ENCODE data around the gene GRIK2. TPM values are rescaled to one million over a fixed set of nuclear protein-coding genes. Genes with fewer than 3 reads are reported as not detected.
A peak's percentile ranks its signal among the peaks of the same experiment; 100 is the strongest.

The GRIK2 gene
- total RNA-seq, 2 donors from 2014 or later: 1.2 to 1.9 TPM

DNA sequence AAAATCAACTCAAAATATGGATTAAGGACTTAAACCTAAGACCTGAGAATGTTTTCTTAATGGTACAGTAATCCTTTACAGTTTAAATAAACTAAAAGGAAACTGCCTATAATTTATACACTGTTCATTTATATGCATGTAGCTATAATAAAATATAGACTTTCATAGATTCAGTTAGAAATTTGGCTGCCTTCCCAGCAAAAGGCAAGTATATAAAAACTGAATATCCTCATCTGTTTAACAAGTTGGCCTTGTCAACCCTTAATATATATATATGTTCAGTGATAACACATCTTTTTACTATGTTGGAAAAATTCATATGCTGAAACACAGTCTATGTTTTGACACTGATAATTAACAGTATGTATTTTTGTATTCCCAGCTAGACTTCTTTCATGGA lies 123.1 kb downstream of the GRIK2 start:
- ATAC-seq: peak; percentile 60
- intact Hi-C loops (cut with DNase I, micrococcal nuclease): no loop called here
- no peak for DNase-seq

DNA sequence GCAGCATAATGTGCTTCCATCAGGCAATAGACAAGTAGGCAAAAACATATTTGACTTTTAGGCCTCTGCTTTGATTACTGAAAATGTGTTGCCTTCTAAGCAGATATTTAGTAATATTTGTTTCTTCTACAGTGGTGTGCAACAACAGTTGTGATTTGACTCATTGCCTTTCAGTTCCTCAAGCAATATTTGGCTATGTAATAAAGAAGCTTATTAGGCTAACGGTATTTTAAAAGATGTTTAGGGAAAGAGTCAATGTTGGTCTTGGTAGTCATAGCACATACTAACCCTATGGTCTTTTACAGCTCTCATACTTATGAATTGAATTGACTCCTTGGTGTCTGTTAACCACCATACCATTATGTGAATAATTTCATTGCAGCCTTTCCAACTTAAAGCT lies 124.1 kb downstream of the GRIK2 start:
- no peak for DNase-seq
- no peak for ATAC-seq

DNA sequence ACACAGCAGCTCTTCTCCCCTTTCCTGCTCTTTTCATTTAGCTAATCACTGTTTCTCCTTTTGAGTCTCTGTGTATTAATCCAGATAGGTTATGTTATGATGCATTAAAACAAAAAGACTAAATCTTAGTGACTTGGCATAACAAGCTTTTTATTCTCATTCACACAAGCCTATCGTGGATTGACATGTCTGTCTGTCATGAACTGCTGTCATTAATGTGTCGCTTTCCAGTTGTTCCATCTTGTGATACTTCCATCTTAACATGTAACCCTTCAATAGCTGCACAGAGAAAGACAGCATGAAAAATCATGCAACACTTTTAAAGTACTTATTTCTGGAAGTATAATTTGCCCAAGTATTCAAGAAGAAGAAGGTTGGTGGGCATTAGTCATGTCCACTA lies 128.7 kb downstream of the GRIK2 start:
- ATAC-seq (no peak), DNase-seq (no peak)
- intact Hi-C loops (cut with DNase I, micrococcal nuclease): no loop called here

More for the DNA sequence above, 124.1 kb downstream of the GRIK2 start:
- intact Hi-C loops (cut with DNase I, micrococcal nuclease): no loop called here

DNA sequence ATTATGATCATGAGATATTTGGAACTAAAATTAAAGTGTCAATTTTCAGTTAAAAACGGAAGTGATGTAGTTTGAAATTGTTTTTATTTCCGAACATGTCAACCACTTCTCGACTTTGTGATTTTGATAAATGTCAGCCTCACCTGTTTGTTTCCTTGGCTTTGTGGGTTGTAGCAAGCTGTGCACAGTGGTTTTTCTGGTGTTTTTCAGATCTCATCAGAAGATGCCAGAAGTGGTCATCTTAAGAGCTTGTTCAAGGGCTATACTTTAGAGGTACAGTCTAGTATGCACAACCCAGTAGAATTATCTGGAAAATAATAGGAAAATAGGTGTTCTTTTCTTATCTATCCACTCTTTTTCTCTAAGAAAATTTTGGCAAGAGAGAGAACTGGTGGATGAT lies 134.0 kb downstream of the GRIK2 start:
- DNase-seq: no peak
- intact Hi-C loops (cut with DNase I, micrococcal nuclease): no loop called here
- no peak for ATAC-seq

DNA sequence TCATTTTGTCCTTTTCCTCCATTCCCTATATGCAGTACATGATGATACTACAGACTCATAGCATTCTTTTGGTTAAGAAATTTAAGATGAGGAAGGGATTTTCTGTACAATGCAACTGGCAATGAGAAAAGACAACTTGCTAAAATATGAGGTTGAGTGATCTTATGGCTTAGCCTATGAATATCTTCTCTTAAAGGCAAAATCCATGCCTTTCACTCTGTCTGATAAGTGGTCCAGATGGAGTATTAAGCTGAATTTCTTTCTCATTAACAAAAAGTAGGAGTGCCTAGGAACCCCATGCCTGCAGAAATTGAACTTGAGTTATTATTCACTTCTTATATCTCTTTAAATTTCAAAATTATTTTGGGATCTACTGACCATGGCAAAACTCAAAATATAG lies 135.3 kb downstream of the GRIK2 start:
- DNase-seq: no peak
- ATAC-seq: no peak
- intact Hi-C loops (cut with DNase I, micrococcal nuclease): no loop called here

DNA sequence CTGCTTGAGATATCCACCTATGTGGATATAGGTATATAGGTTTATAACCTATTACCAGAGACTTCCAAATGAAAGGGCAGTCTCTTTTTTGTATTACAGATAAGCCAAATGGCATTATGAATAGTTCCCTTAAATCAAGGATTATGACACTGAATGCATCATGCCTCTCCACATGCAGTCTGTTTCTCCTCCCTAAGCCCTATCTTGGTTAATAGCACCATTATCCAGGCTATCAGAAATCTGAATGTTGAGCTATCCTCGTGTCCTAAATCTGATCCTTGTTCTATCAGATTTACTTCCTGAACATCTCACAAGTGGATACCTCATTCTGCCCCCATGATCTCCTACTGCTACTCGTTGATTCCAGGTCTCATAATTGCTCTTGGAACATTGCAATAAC lies 138.0 kb downstream of the GRIK2 start:
- ATAC-seq: no peak
- intact Hi-C loops (cut with DNase I, micrococcal nuclease): no loop called here
- no peak for DNase-seq

DNA sequence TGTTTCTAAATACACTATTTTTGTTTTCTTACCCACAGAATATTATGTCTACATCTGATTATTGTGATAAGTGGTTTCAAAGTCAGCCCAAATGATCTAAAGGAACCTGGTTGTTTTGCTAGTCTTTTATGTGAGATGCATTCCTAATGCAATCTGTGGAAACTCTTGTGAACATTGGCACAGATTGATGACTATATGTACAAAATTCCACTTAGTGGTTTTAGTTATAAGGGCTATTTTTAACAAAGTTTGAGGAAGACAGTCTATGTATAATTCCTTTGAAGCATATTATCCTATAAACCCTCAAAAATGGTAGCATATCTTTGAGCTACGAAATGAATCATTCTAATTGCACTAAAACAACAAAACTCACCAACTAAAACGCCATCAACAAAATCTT lies 140.9 kb downstream of the GRIK2 start:
- intact Hi-C loops (cut with DNase I, micrococcal nuclease): no loop called here
- ATAC-seq (no peak), DNase-seq (no peak)

DNA sequence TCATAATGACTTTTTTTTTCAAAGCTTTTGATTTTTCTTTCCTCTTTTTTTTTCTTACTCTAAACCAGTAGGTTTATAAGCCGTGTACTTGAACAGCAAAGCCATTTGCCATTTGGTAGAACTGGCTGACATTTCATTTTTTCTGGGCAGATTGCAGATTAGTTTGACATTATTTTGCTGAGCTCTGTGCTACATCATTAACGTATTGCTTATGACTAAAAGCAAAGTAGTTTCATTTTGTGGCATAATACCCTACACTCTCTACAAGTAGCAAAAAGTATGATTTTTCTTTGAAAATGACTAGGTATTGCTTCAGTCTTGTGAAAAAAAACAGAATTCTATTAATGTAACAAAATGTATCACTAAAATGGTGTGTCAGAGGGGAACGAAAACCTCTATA lies 141.3 kb downstream of the GRIK2 start:
- no peak for ATAC-seq
- intact Hi-C loops (cut with DNase I, micrococcal nuclease): no loop called here
- no peak for DNase-seq

DNA sequence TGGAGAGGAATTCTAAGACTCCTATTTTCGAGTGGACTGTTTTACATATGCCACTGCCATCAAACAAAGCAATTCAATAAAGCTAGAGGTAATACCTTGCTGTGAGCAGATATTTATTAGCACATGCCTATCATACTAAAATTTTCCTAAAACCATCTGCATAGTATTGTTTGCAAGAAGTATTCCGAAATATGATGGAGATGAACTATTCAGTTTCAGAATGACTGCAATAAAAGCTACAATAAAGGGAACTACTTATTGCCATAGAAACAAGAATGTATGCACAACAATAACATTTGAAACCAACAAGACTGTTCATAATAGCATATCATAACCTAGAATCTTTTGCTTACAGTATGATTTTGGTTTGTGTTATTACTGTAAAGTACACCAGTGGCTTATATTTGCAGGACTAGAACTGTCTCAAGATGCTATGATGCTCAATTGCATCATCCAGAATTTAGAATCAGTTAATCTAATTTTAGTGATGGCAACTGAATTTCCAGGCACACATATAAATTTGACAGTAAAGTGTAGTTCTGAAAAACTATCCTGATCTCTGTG lies 144.3 kb downstream of the GRIK2 start:
- ATAC-seq: no peak
- intact Hi-C loops (cut with DNase I, micrococcal nuclease): no loop called here

DNA sequence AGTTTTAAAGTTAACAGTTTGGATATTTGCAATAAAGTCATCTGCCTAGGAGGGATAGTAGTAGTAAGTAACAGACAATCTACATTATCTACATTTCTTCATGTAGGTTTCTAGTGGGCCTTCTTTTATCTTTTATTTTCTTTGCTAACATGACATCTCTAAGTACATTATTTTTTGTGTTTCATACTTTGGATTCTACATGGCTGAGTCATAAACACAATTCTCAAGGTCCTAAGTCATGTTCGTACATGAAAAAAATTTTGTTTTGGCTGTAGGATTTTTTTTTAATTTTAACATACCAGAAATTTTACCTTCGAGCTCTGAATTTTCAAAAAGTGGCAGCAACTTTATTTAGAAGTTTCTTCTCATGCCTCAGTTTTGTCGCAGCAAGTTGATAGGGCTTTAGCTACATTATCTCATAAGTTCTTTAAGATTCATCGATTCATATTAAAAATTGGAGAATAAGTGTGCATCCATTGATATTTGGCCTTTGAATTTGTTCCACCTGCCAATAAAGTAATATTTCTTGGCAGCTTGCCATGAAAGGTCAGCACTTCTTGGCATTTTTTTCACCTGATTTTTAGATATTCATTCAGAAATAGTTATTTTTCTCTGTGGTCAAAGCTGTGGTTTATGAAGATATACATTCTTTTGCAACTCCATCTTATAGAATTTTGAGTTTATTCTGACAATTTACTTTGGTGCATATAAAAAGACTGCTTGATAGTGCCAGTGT lies 146.2 kb downstream of the GRIK2 start:
- intact Hi-C loops (cut with DNase I, micrococcal nuclease): loop anchor here in 1 of 2 donors (5.0 kb wide), 1 partner anchor 377 kb away; no protein-coding TSS in a partner anchor
- no peak for DNase-seq
- ATAC-seq: no peak

More for the DNA sequence above, 144.3 kb downstream of the GRIK2 start:
- DNase-seq: no peak

DNA sequence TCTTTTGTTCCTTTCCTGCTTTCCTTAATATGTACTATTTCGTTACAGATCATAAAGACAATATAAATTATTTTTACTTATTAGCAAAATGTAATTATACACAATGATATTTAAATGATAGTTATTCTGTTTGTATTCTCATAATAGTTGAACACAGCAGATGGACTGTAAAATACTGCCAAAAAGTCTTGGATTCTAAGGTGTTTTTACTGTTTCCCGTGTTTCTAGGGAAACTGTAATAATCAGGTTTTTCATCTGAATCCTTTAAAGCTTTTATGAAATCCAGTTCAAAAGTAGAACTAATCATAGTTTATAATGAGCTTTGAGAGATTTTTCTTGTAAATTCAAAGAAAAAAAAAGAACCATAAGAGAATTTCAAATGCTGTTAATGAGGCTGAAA lies 148.4 kb downstream of the GRIK2 start:
- intact Hi-C loops (cut with DNase I, micrococcal nuclease): loop anchor here in 1 of 2 donors (5.0 kb wide), 1 partner anchor 380 kb away; no protein-coding TSS in a partner anchor
- ATAC-seq: no peak
- no peak for DNase-seq

DNA sequence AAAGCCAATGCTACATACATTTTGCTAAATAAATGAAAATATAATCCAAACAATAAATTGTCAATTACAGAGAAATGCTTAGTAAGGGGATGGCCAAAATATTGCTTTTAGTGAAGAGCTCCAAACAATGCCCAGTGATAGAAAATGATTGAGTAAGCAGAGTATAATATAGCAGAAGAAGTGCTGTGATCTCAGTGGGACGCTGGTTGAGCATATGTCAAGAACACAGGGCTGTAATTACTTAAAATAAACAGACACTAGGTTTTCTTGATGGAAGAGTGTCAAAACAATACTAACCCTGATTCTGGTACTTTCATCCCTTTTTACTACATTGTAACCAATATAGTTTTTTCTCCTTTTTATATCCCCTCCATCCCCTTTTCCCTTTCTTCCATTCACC lies 150.3 kb downstream of the GRIK2 start:
- intact Hi-C loops (cut with DNase I, micrococcal nuclease): loop anchor here in 1 of 2 donors (5.0 kb wide), 1 partner anchor 381 kb away; no protein-coding TSS in a partner anchor
- DNase-seq (no peak), ATAC-seq (no peak)

DNA sequence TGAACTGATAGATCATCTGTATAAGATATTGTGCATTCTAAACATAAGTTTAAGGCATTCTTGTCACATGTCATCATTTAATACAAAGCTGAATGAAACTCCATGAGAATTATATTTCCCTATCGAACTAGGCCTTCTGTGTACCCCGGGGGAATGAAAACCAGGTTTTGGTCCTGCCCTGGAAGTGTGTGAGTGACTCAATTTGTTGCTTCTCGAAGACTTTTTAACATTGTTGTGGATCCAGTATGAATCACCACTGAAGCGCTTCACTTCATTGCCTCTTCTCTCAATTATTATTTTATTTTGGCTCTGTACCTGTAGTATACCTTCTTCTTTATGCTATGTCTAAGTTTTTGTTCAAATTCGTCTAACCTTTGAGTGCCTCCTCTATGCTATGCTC lies 150.8 kb downstream of the GRIK2 start:
- intact Hi-C loops (cut with DNase I, micrococcal nuclease): loop anchor here in 1 of 2 donors (5.0 kb wide), 1 partner anchor 382 kb away; no protein-coding TSS in a partner anchor
- no peak for ATAC-seq
- no peak for DNase-seq

DNA sequence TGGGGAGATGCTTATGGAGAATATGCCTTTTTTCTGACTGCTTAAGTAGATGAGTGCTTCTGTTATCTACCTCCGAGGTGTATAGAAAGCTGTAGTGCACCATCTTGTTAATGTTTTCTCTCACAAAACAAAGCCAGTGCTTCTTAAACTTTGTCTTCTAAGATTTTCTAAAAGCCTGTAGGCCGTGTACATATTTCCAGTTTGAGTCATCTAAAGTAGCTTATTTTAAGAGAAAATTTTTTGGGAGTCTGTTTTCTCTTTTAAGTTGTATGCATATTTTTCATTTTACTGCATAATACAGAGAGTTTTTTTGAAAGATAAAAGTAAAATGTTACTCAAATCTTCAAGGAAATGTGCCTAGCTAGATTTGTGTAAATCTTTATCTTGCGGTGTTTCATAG lies 151.7 kb downstream of the GRIK2 start:
- ATAC-seq (no peak), DNase-seq (no peak)
- intact Hi-C loops (cut with DNase I, micrococcal nuclease): no loop called here

DNA sequence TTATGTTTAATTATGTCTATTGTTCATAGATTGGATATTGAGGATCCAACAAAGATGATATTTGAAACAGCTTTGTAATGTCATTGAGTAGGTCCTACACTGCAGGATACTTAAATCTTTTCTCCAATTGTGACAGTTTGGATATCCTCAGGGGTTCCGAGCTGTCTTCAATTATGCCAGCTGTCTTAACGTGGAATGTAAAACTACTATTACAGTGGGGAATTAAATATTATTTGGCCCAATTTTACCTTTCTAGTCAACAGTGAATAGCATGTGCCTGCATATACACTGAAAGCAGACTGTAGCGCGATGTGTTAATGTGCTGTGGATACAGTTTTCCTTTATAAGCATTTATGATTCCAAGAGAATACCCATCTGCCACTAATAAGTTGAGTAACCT lies 156.9 kb downstream of the GRIK2 start:
- intact Hi-C loops (cut with DNase I, micrococcal nuclease): no loop called here
- no peak for DNase-seq
- ATAC-seq: no peak

DNA sequence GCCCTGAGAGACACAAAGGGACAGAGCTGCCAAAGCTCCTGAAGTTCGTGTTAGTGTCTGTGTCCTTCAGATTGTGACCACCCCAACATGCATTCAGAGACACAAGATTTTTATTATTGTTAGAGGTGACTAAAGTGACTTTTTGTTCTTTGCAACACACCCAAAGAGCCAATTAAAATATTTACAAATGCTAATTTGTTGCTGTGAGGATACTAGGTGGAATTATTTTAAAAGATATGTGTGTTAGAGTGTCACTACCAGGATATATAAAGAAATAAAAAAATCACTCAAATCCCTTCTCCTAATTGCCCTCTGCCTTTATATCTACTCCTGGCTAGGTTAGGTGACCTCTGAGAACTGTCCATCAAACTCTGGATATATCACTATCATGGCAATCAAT lies 160.7 kb downstream of the GRIK2 start:
- DNase-seq (no peak), ATAC-seq (no peak)
- intact Hi-C loops (cut with DNase I, micrococcal nuclease): no loop called here

DNA sequence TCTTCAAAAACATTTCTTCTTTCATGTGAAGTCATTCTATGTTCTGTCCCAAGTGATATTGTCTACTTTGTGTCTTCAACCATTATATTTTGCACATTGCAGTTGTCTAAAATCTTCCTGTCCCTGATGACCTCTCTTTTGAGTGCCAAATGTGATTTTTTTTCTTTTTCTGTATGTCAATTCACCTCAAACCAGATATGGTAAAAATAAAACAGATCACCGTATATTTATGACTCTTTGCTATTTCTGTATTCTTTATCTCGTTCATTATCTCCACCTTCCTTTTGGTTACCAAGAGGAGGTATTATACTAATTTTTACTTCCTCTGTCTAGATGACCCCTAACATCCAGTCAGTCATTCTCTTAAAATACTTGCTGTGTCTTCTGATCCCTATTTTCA lies 165.2 kb downstream of the GRIK2 start:
- intact Hi-C loops (cut with DNase I, micrococcal nuclease): no loop called here
- ATAC-seq (no peak), DNase-seq (no peak)

DNA sequence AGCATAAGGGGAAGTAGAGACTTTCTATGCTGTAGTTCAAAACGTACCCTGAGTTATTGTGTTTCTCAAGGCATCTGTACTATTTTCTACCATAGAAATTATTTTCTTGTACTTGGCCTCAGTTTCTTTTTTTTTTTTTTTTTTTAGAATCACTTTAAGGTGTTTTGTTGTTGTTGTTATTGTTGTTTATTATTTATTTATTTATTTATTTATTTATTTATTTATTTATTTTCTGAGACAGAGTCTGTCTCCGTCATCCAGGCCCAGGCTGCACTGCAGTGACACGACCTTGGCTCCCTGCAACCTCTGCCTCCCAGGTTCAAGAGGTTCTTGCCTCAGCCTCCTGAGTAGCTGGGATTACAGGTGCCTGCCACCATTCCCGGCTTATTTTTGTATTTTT lies 179.1 kb downstream of the GRIK2 start:
- no peak for DNase-seq
- ATAC-seq: no peak
- intact Hi-C loops (cut with DNase I, micrococcal nuclease): no loop called here

DNA sequence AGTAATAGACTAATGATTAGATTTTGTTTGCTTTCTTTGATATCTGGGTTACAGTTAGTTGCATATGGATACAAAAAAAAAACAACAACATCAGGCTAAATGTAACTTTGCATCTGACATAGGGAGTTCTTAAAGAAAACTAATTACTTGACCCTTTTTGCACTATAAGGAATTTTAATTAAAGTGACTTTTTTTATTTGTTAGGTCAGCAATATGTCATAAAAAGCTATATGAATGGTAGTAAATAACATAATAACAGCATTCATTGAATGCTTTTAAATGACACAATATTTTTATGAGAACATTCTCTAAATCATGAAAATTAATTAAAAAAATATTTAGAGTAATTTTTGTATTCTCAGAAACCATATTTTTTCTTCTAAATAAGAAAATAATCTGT lies 183.6 kb downstream of the GRIK2 start:
- intact Hi-C loops (cut with DNase I, micrococcal nuclease): no loop called here
- ATAC-seq: no peak

DNA sequence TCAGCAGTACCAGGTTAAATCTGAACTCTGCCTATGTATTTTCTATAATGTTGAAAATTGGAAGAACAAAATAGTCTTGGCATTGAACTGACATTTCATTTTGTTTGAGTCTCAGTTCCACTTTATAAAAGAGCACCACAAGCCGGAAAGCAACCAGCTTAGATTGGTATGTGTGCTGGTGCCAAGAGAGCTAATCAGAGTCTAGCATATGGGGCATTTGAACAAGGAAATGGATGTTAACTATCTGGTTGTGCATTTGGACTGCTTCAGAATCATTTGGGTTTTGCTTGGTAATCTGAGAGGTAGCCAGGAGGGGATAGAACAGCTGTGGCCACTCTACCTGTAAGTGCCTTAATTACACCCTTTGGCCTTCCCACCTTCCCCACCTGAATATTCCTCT lies 184.8 kb downstream of the GRIK2 start:
- intact Hi-C loops (cut with DNase I, micrococcal nuclease): no loop called here
- ATAC-seq (no peak), DNase-seq (no peak)

More for the DNA sequence above, 183.6 kb downstream of the GRIK2 start:
- no peak for DNase-seq

DNA sequence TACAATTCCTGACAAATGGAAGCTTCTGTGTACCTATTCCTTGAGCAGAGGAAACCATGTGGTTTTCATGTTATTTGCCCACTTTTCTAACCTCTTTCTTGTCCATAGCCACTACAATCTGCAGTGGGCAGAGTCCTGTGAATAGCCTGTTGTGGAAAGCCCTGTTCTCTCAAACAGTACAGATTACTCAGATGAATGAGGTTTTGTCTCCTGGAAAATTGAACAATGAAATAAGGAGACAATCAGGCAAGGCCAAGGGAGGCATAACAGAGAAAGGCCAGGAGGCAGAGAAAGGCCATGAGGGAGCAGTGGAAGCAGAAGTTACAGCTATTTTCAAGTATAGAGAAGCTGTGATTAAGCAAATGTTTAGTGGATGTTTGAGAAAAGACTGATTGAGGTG lies 189.3 kb downstream of the GRIK2 start:
- no peak for ATAC-seq
- intact Hi-C loops (cut with DNase I, micrococcal nuclease): no loop called here
- no peak for DNase-seq
